Activated CD8-positive, alpha-beta T cell treated with anti-CD3 and anti-CD28 coated beads for 36 hours (primary cell): Measurements from ENCODE around the gene DDX42. TPM values are rescaled to one million over a fixed set of nuclear protein-coding genes. Genes with fewer than 3 reads are reported as not detected.
A peak's percentile ranks its signal among the peaks of the same experiment; 100 is the strongest.

Experiments used
- ATAC-seq: fragments of 200-7000 bp; cut with Tn5 transposase; one replicate; pipeline ENCODE4 v1.10.0; 2021; ENCODE audit warnings: mild to moderate bottlenecking, moderate library complexity
- CTCF ChIA-PET: fragments of 350-600 bp; sonication (Branson Sonifier 250); formaldehyde crosslinking; loops from one replicate; lab custom pipeline; 2021; ENCODE audit warnings: antibody characterized with exemption; lab: Charles Lee
- POLR2A ChIA-PET: fragments of 350-600 bp; sonication (Branson Sonifier 250); formaldehyde crosslinking; loops from one replicate; lab custom pipeline; 2021; ENCODE audit warnings: antibody characterized with exemption; lab: Charles Lee
- DNase-seq: peaks from one replicate; pipeline ENCODE4 v3.0.0-alpha.2; 2020
- H3K27ac Mint-ChIP-seq: one replicate; pipeline ENCODE4 v1.8.0; 2021; ENCODE audit warnings: mild to moderate bottlenecking, mixed read lengths
- H3K27me3 Mint-ChIP-seq: one replicate; pipeline ENCODE4 v1.8.0; 2021; ENCODE audit warnings: mixed read lengths
- H3K36me3 Mint-ChIP-seq: one replicate; pipeline ENCODE4 v1.8.0; 2021; ENCODE audit warnings: low read depth, mixed read lengths
- H3K4me1 Mint-ChIP-seq: one replicate; pipeline ENCODE4 v1.8.0; 2021; ENCODE audit warnings: low read depth, mixed read lengths
- H3K4me3 Mint-ChIP-seq: one replicate; pipeline ENCODE4 v1.8.0; 2021; ENCODE audit warnings: mild to moderate bottlenecking, moderate library complexity, mixed read lengths
- H3K9me3 Mint-ChIP-seq: one replicate; pipeline ENCODE4 v1.8.0; 2021; ENCODE audit warnings: mixed read lengths
- intact Hi-C: fragments of 100-400 bp; cut with micrococcal nuclease; formaldehyde crosslinking; loops from one replicate; pipeline ENCODE4 v1.10.0; 2022
- total RNA-seq, 2 experiments: library from RNA; stranded (reverse); gene quantifications; one replicate each; pipeline ENCODE4 v1.2.3, GENCODE V29; 2021
- TF ChIP-seq, protein P1 (sequence below): fragments of 200-600 bp; IDR thresholded peaks from one replicate; pipeline ENCODE4 v1.8.0; 2022; ENCODE audit warnings: antibody characterized with exemption, mild to moderate bottlenecking

The DDX42 gene
- total RNA-seq, 2 experiments from 2014 or later = 91.9 to 96.0 TPM

DNA sequence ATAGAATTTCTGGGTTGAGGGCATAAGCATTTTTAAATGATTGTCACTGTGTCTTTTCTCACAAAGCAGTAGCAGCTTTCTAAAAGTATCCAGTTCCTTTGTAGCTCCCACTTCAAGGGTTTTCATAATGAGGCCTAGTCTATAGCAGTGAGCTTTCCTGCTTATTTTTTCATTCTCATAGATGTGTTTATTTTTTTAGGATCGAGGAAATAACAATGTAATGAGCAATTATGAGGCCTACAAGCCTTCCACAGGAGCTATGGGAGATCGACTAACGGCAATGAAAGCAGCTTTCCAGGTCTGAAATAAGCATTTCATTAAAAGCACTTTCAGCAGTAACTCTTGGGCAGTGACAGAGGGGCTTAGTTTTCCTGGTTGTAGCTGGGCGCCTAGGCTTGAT lies 42.7 kb downstream of the DDX42 start:
- intact Hi-C loops = no loop called here
- ATAC-seq = no peak
- peak overlapping the region; percentile 11 for H3K27ac Mint-ChIP-seq
- ChIA-PET CTCF (interaction anchor here (0.7 to 2.5 kb wide), 4 partner anchors 12 to 134 kb away, joined by 3 to 6 read pairs (median 3); no protein-coding TSS in a partner anchor), POLR2A (interaction anchor here (0.8 to 1.5 kb wide), 4 partner anchors 10 to 42 kb away, joined by 3 to 7 read pairs (median 4); partner anchors contain the start of gene PSMC5)
- peaks cover 6% of the 10 kb centered on the region for H3K4me1 Mint-ChIP-seq
- DNase-seq = no peak
- H3K36me3 Mint-ChIP-seq = peaks cover 81% of the 10 kb centered on the region
- H3K4me3 Mint-ChIP-seq = no peak overlapping the region
- no peaks in the 10 kb centered on the region for H3K9me3 Mint-ChIP-seq
- TF ChIP-seq, protein P1, sequence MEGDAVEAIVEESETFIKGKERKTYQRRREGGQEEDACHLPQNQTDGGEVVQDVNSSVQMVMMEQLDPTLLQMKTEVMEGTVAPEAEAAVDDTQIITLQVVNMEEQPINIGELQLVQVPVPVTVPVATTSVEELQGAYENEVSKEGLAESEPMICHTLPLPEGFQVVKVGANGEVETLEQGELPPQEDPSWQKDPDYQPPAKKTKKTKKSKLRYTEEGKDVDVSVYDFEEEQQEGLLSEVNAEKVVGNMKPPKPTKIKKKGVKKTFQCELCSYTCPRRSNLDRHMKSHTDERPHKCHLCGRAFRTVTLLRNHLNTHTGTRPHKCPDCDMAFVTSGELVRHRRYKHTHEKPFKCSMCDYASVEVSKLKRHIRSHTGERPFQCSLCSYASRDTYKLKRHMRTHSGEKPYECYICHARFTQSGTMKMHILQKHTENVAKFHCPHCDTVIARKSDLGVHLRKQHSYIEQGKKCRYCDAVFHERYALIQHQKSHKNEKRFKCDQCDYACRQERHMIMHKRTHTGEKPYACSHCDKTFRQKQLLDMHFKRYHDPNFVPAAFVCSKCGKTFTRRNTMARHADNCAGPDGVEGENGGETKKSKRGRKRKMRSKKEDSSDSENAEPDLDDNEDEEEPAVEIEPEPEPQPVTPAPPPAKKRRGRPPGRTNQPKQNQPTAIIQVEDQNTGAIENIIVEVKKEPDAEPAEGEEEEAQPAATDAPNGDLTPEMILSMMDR = no peak
- H3K27me3 Mint-ChIP-seq = no peaks in the 10 kb centered on the region

DNA sequence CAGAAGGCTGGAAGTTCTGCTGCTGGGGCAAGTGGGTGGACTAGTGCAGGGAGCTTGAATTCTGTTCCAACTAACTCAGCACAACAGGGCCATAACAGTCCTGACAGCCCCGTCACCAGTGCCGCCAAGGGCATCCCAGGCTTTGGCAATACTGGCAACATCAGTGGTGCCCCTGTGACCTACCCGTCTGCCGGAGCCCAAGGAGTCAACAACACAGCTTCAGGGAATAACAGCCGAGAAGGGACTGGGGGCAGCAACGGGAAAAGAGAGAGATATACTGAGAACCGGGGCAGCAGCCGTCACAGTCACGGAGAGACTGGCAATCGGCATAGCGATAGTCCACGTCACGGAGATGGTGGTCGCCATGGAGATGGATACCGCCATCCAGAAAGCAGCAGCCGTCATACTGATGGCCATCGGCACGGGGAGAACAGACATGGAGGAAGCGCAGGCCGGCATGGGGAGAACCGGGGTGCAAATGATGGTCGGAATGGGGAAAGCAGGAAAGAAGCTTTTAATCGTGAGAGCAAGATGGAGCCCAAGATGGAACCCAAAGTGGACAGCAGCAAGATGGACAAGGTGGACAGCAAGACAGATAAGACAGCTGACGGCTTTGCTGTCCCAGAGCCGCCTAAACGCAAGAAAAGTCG lies 43.9 kb downstream of the DDX42 start:
- Mint-ChIP-seq H3K9me3 (no peaks in the 10 kb centered on the region), H3K27ac (peak overlapping the region; percentile 8), H3K36me3 (peaks cover 83% of the 10 kb centered on the region), H3K27me3 (no peaks in the 10 kb centered on the region), H3K4me3 (no peak overlapping the region), H3K4me1 (peaks cover 15% of the 10 kb centered on the region)
- DNase-seq (no peak), ATAC-seq (no peak)
- intact Hi-C loops = no loop called here
- ChIA-PET POLR2A (interaction anchor here (0.8 to 7.9 kb wide), 9 partner anchors 8 to 120 kb away, joined by 3 to 66 read pairs (median 5); partner anchors contain the start of genes FTSJ3 and PSMC5), CTCF (interaction anchor here (0.9 to 2.5 kb wide), 6 partner anchors 11 to 120 kb away, joined by 3 to 6 read pairs (median 4); no protein-coding TSS in a partner anchor)
- TF ChIP-seq, protein P1 = no peak

DNA sequence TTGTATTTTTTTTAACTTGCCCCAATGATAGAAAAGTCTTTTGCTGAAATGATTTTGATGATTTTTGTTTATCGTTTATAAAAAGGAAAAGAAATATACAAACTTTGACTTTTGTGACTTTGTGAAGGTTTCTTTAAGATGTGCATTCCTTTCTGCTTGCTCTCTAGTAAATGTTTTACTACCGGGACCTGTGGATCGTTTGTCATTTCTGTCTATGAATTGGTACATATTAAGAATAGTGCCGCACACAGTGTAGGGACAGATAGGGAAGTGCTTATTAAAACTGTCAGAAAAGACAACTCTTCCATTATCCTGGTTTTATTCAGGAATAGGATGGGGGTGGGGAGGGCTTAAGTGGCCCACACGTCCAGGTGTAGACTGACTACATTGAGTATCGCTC lies 45.2 kb downstream of the DDX42 start:
- H3K9me3 Mint-ChIP-seq = no peaks in the 10 kb centered on the region
- no peak overlapping the region for H3K4me3 Mint-ChIP-seq
- intact Hi-C loops = no loop called here
- ChIA-PET POLR2A (interaction anchor here (1.4 to 7.9 kb wide), 4 partner anchors 9 to 121 kb away, joined by 3 to 66 read pairs (median 14); partner anchors contain the start of gene FTSJ3), CTCF (interaction anchor here (1.0 to 2.2 kb wide), 2 partner anchors 10 to 35 kb away, joined by 3 to 6 read pairs; no protein-coding TSS in a partner anchor)
- peak overlapping the region; percentile 87 for H3K27ac Mint-ChIP-seq
- DNase-seq (no peak), ATAC-seq (no peak)
- peaks cover 84% of the 10 kb centered on the region for H3K36me3 Mint-ChIP-seq
- H3K4me1 Mint-ChIP-seq = peaks cover 25% of the 10 kb centered on the region
- TF ChIP-seq, protein P1 = no peak
- no peaks in the 10 kb centered on the region for H3K27me3 Mint-ChIP-seq

DNA sequence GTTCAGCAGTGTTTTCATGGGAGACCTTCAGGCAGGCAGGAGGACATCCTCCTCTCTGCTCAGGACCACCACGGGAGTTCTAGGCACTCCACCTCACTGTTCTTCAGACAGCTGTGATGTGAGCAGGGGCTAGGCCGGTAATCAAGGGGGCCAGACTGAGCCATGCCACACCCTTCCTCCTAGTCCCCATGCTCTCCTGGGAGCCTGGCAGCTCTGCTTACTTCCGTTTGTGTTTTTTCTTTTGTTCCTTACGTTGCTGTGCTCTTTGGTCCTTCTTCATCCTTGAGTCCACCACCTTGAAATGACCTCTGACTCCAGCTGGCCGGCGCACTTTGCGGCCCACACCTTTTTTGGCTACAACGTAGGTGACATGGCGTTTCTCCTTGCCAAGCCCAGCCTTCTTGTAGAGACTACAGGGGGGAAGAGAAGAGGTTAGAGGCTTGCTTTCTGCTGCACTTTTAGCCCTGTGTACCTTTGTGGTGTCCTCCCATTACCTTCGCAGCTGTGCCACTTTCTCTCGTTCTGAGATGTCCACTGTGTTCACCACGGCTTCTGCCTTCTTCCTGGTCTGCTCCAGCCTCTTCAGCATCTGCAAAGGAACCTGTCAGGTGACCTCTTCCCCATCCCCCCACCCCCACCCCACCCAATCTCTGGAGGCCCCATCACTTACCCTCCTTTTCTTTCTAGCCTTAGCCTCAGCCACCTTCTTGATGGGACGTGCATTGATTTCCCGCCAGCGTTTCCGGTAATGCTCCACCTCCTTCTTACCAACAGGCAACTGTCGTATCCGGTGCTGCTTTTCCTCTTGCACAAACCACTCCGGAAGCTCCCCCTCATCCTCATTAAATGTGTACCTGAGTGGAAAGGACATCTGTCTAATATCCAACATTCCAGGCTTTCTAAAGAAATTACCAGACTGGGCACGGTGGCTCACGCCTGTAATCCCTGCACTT lies 45.9 kb downstream of the DDX42 start:
- peak overlapping the region; percentile 33 for H3K4me3 Mint-ChIP-seq
- H3K27ac Mint-ChIP-seq = peak overlapping the region; percentile 87
- H3K9me3 Mint-ChIP-seq = no peaks in the 10 kb centered on the region
- H3K27me3 Mint-ChIP-seq = no peaks in the 10 kb centered on the region
- DNase-seq (peak; percentile 34), ATAC-seq (peak; percentile 34)
- peaks cover 32% of the 10 kb centered on the region for H3K4me1 Mint-ChIP-seq
- H3K36me3 Mint-ChIP-seq = peaks cover 87% of the 10 kb centered on the region
- TF ChIP-seq, protein P1 = no peak
- ChIA-PET CTCF (interaction anchor here (1.8 to 2.2 kb wide), 2 partner anchors 9 to 10 kb away, joined by 4 to 6 read pairs; no protein-coding TSS in a partner anchor), POLR2A (interaction anchor here (0.8 to 7.9 kb wide), 7 partner anchors 8 to 64 kb away, joined by 3 to 66 read pairs (median 12); partner anchors contain the start of genes CCDC47, DDX42 and SMARCD2)
- intact Hi-C loops = no loop called here
